ENCODE results near the gene GH2. TPM values are rescaled to one million over a fixed set of nuclear protein-coding genes. Genes with fewer than 3 reads are reported as not detected.

The GH2 gene
- not detected in 2 replicates for total RNA-seq

GRCh38 chr17:63881935-63882601, at the start of gene GH2:
GH2 (minus strand) TSS chr17:63881944; CDS start chr17:63881801, 143 bp downstream.

GRCh38 chr17:63918789-63919305, 37.1 kb upstream of the GH2 start, which contains the start of gene GH1:
GH1 (minus strand) TSS chr17:63918839; CDS start chr17:63918776, 63 bp downstream.

GRCh38 chr17:63911041-63911635, 29.4 kb upstream of the GH2 start, which contains the start of gene CSHL1:
CSHL1 (minus strand) TSS chr17:63911258; CDS start chr17:63911196, 62 bp downstream.

GRCh38 chr17:63896524-63897354, 15.0 kb upstream of the GH2 start, which contains the start of gene CSH1:
CSH1 (minus strand) TSS chr17:63896574; CDS start chr17:63896511, 63 bp downstream.

GRCh38 chr17:63873577-63873976, 8.2 kb downstream of the GH2 start, which contains the start of gene CSH2:
CSH2 (minus strand) TSS chr17:63873677; CDS start chr17:63873614, 63 bp downstream.

GRCh38 chr17:63842540-63843386, 39.0 kb downstream of the GH2 start, which contains the start of gene SMARCD2:
SMARCD2 (minus strand) TSS chr17:63842685; CDS start chr17:63842674, 11 bp downstream.

Other genes starting within 250 kb of the GH2 start
- 39.3 and 61.0 TPM in 2 replicates for gene LIMD2, start 181.8 kb downstream of the GH2 start, total RNA-seq
- gene STRADA, start 140.1 kb downstream of the GH2 start, total RNA-seq = 18.2 and 28.7 TPM in 2 replicates
- gene CCDC47, start 108.3 kb downstream of the GH2 start, total RNA-seq = 32.7 and 46.8 TPM in 2 replicates
- 29.7 and 54.5 TPM in 2 replicates for gene DDX42, start 107.8 kb downstream of the GH2 start, total RNA-seq
- 52.6 and 65.1 TPM in 2 replicates for gene PSMC5, start 54.5 kb downstream of the GH2 start, total RNA-seq
- gene FTSJ3, start 54.3 kb downstream of the GH2 start, total RNA-seq = 44.9 and 70.6 TPM in 2 replicates
- gene SMARCD2, start 39.3 kb downstream of the GH2 start, total RNA-seq = 91.0 and 180 TPM in 2 replicates
- gene CSH2, start 8.3 kb downstream of the GH2 start, total RNA-seq = not detected in 2 replicates
- not detected in 2 replicates for gene CSH1, start 14.6 kb upstream of the GH2 start, total RNA-seq
- not detected in 2 replicates for gene CSHL1, start 29.3 kb upstream of the GH2 start, total RNA-seq
- not detected in 2 replicates for gene GH1, start 36.9 kb upstream of the GH2 start, total RNA-seq
- gene CD79B, start 50.4 kb upstream of the GH2 start, total RNA-seq = not detected in 2 replicates
- gene SCN4A, start 91.0 kb upstream of the GH2 start, total RNA-seq = 0.08 TPM in 1 of 2 replicates, not detected in the other
- gene PRR29, start 116.4 kb upstream of the GH2 start, total RNA-seq = 0.08 and 0.52 TPM in 2 replicates
- 7.4 and 11.9 TPM in 2 replicates for gene ICAM2, start 138.7 kb upstream of the GH2 start, total RNA-seq
- gene ERN1, start 248.2 kb upstream of the GH2 start, total RNA-seq = 4.8 and 8.5 TPM in 2 replicates

Measured in epithelial cell of alveolus of lung (primary cell).